ENCODE data around the gene ENOSF1.

Gene ENOSF1

DNA sequence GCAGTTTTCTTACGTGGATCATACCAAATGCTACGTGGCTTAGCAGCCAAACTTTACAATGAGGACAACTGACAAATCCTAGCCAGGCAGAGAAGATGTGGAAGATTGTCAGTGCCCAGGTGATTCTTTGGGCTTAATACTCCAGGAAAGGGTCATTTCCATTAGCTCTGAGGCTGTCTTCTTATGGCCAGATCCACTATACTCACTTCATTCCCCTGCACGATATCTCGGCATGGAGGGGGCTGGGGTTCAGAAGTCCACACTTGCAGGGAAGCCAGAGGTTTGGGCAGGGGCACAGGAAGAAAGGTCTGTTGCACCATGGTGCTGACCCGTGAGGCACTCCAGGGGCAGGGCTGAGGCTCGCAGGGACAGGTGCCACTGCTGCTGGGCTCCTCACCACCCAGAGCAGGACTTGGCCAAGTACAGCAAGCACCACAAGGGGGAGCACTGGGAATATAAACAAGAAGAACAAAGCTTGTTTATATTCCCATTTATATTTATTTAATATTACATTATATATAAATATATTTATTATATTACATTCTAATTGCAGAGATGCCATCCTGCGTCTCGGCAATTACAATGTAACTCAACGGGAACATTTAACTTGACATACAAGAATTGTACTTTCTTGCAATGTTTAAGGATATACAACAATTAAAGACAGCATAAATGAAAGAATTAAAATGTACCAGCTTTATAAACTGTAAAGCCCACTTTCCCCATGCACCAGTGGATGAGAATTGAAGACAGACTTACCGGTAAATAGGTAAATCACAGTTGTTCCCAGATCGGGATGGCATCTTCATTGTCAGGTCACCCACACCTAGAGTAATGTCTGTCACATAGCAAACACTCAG is 88.4 kb downstream of the ENOSF1 start:
- H3K4me1 ChIP-seq (ENCODE audit: control insufficient read depth, insufficient read depth, low read length, poor library complexity, severe bottlenecking), result no peaks in the 10 kb centered on the region
- no peaks in the 10 kb centered on the region for H3K9me3 ChIP-seq (ENCODE audit: control insufficient read depth, low read length)
- peak in 2 of 3 donors; percentile 9 to 29 for DNase-seq
- H3K27ac ChIP-seq (ENCODE audit: insufficient read depth, low read length, poor library complexity, severe bottlenecking), result no peak overlapping the region
- no peaks in the 10 kb centered on the region for H3K27me3 ChIP-seq (replicated peaks; ENCODE audit: control insufficient read depth, insufficient read depth, low read length, poor library complexity, severe bottlenecking)
- no peaks in the 10 kb centered on the region for H3K36me3 ChIP-seq (ENCODE audit: control insufficient read depth, insufficient read depth, low read length)
- no peak overlapping the region for H3K4me3 ChIP-seq (ENCODE audit: insufficient read depth, low read depth, low read length, poor library complexity, severe bottlenecking)

DNA sequence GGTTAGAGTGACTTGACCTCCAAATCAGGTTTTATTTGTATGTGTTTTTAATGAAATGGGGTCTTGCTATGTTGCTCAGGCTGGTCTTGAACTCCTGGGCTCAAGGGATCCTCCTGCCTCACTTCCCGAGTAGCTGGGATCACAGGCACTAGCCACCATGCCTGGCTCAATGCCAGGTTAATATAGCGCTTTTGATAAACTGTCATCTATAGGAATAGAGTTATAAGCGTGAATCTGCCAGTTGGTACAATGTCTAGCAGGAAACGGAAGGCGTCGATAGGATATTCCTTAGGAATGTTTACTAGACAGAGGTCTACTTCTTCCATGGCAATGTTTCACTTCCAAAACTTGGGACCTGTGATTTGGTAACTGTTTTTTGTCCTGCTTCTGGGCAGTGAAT is 90.1 kb downstream of the ENOSF1 start:
- Histone ChIP-seq H3K36me3 (ENCODE audit: control insufficient read depth, insufficient read depth, low read length) (no peaks in the 10 kb centered on the region), H3K4me3 (ENCODE audit: insufficient read depth, low read depth, low read length, poor library complexity, severe bottlenecking) (no peak overlapping the region), H3K27ac (ENCODE audit: insufficient read depth, low read length, poor library complexity, severe bottlenecking) (no peak overlapping the region), H3K4me1 (ENCODE audit: control insufficient read depth, insufficient read depth, low read length, poor library complexity, severe bottlenecking) (no peaks in the 10 kb centered on the region), H3K27me3 (replicated peaks; ENCODE audit: control insufficient read depth, insufficient read depth, low read length, poor library complexity, severe bottlenecking) (no peaks in the 10 kb centered on the region), H3K9me3 (ENCODE audit: control insufficient read depth, low read length) (no peaks in the 10 kb centered on the region)
- DNase-seq, result no peak

DNA sequence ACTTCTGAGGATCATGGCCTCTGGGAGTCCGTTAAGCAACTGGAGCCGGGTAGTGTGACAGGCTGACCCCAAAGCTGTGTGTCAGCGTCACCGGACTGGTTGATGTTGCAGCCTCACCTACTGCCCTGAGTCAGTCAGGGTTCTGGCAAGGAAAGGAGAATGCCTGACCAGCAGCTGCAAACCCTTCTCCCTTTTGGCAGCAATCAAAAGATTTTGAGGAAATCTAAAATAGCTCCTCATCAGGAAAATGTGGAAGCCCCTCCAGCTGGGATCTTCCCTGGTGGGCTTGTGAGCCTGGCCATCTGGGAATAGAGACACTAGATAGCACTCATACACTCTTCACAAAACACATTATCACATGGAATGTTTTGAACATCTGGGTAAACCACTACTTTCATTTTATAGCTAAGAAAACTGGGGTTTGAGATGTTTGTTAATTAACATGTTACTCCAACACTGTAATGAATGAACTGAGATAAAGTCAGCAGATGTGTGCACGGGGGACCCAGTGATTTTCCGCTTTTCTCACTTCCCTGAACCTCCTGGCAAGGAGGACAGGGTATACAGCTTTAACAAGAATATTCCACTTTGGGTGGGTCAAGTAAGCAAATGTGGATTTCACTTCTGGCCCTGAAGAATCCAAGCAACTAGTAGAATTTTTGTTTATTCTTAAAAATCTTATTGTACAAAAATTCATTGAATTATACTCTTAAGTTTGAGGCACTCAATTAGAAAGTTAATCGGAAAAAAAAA is 91.0 kb downstream of the ENOSF1 start:
- H3K27me3 ChIP-seq (replicated peaks; ENCODE audit: control insufficient read depth, insufficient read depth, low read length, poor library complexity, severe bottlenecking), result no peaks in the 10 kb centered on the region
- H3K4me1 ChIP-seq (ENCODE audit: control insufficient read depth, insufficient read depth, low read length, poor library complexity, severe bottlenecking), result no peaks in the 10 kb centered on the region
- no peaks in the 10 kb centered on the region for H3K9me3 ChIP-seq (ENCODE audit: control insufficient read depth, low read length)
- no peaks in the 10 kb centered on the region for H3K36me3 ChIP-seq (ENCODE audit: control insufficient read depth, insufficient read depth, low read length)
- no peak for DNase-seq
- H3K4me3 ChIP-seq (ENCODE audit: insufficient read depth, low read depth, low read length, poor library complexity, severe bottlenecking), result no peak overlapping the region
- no peak overlapping the region for H3K27ac ChIP-seq (ENCODE audit: insufficient read depth, low read length, poor library complexity, severe bottlenecking)

Data from effector memory CD4-positive, alpha-beta T cell (primary cell).